Cardiac muscle cell (in vitro differentiated cells and primary cell): ENCODE data around the gene DGKD. TPM values are rescaled to one million over a fixed set of nuclear protein-coding genes. Genes with fewer than 3 reads are reported as not detected.

Experiments used
- DNase-seq, 2 donors: peaks; one replicate each; pipeline versions ENCODE4 v3.0.0 to v3.0.0-alpha.2; 2010 to 2017; ENCODE audit warnings: low read depth in 1 of 2, low spot score in 1 of 2
- H3K27ac ChIP-seq: fragments of 200-600 bp; sonication (generic); 2 replicates; pipeline ENCODE4 v1.5.1; 2016
- H3K27me3 ChIP-seq: fragments of 200-600 bp; sonication (generic); 2 replicates; pipeline ENCODE4 v1.6.0; 2016; ENCODE audit warnings: control low read depth
- H3K36me3 ChIP-seq: fragments of 200-600 bp; sonication (generic); 2 replicates; pipeline ENCODE4 v1.5.1; 2016; ENCODE audit warnings: control low read depth
- H3K4me1 ChIP-seq: fragments of 200-600 bp; sonication (generic); 2 replicates; pipeline ENCODE4 v1.8.1; 2017; ENCODE audit warnings: low read depth, mild to moderate bottlenecking, mixed run types
- H3K4me3 ChIP-seq: fragments of 200-600 bp; sonication (generic); 2 replicates; pipeline ENCODE4 v1.5.1; 2016; ENCODE audit warnings: mild to moderate bottlenecking
- H3K9me3 ChIP-seq: fragments of 200-600 bp; sonication (generic); 2 replicates; pipeline ENCODE4 v1.5.1; 2017; ENCODE audit warnings: low read depth, mild to moderate bottlenecking, control low read depth
- CTCF ChIP-seq: IDR thresholded peaks from 2 replicates; pipeline ENCODE4 v1.5.1; 2012; ENCODE audit warnings: low read depth, mild to moderate bottlenecking, low read length
- polyA plus RNA-seq: library from polyadenylated mRNA; unstranded; fragments of >200 nt; fragmentation: Nextera tagmentation; extraction: Ambion mirVana; gene quantifications from 2 replicates; pipeline ENCODE4 v1.2.1, GENCODE V29; 2016
- total RNA-seq: library from RNA; depleted of rRNA; stranded (reverse); fragments of >200 nt; gene quantifications from 2 replicates; pipeline ENCODE4 v1.2.3, GENCODE V29; 2016

The DGKD gene
- total and polyA plus RNA-seq, 2 experiments from 2014 or later, result 21.0 to 40.0 TPM

DNA sequence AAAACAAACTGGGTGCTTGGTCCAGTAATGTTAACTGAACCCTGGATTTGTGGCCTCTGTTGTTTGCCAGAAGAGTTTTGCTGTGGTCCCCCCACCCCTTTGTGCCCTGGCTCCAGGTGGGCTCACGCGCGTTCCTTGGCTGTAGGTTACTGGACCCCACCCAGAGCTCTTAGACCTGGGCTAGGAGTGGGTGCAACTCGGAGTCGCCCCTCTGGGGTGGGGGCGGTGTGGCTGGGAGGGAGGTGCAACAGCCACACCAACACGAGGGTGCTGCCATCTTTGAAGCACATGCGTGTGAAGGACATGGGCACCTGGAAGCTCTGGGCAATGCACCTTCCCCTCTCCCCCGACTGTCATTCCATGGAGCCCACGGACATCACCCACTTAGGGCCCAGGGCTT is 119.6 kb downstream of the DGKD start:
- H3K36me3 ChIP-seq, result no peaks in the 10 kb centered on the region
- DNase-seq, result no peak
- H3K9me3 ChIP-seq, result no peaks in the 10 kb centered on the region

GRCh38 chr2:233474308-233475160 is 120.2 kb downstream of the DGKD start:
- Histone ChIP-seq H3K36me3 (no peaks in the 10 kb centered on the region), H3K4me3 (no peak overlapping the region), H3K27ac (no peak overlapping the region), H3K27me3 (no peaks in the 10 kb centered on the region), H3K4me1 (no peaks in the 10 kb centered on the region), H3K9me3 (no peaks in the 10 kb centered on the region)
- no peak for TF ChIP-seq CTCF
- DNase-seq, result no peak

More for the DNA sequence above, 119.6 kb downstream of the DGKD start:
- no peak overlapping the region for H3K4me3 ChIP-seq
- H3K27ac ChIP-seq, result no peak overlapping the region
- no peaks in the 10 kb centered on the region for H3K27me3 ChIP-seq
- no peak for TF ChIP-seq CTCF
- H3K4me1 ChIP-seq, result no peaks in the 10 kb centered on the region

- no peaks in the 10 kb centered on the region for H3K36me3 ChIP-seq
Measured at GRCh38 chr2:233476063-233476410, 121.7 kb downstream of the DGKD start.

GRCh38 chr2:233476651-233477547 is 122.6 kb downstream of the DGKD start:
- Histone ChIP-seq H3K27me3 (no peaks in the 10 kb centered on the region), H3K27ac (no peak overlapping the region), H3K4me3 (no peak overlapping the region), H3K9me3 (no peaks in the 10 kb centered on the region), H3K36me3 (no peaks in the 10 kb centered on the region), H3K4me1 (no peaks in the 10 kb centered on the region)
- DNase-seq, result no peak
- no peak for TF ChIP-seq CTCF

More at GRCh38 chr2:233476063-233476410, 121.7 kb downstream of the DGKD start:
- Histone ChIP-seq H3K9me3 (no peaks in the 10 kb centered on the region), H3K27ac (no peak overlapping the region), H3K4me1 (no peaks in the 10 kb centered on the region), H3K27me3 (no peaks in the 10 kb centered on the region), H3K4me3 (no peak overlapping the region)
- TF ChIP-seq CTCF, result no peak
- DNase-seq, result no peak

- DNase-seq, result no peak
- H3K27ac ChIP-seq, result no peak overlapping the region
- H3K9me3 ChIP-seq, result no peaks in the 10 kb centered on the region
- H3K4me1 ChIP-seq, result no peaks in the 10 kb centered on the region
- H3K27me3 ChIP-seq, result no peaks in the 10 kb centered on the region
- peaks cover 2% of the 10 kb centered on the region for H3K36me3 ChIP-seq
- TF ChIP-seq CTCF, result no peak
- no peak overlapping the region for H3K4me3 ChIP-seq
Measured at GRCh38 chr2:233477548-233478433, 123.5 kb downstream of the DGKD start.
